Measurements from ENCODE around the gene BCKDHB. TPM values are rescaled to one million over a fixed set of nuclear protein-coding genes. Genes with fewer than 3 reads are reported as not detected.

BCKDHB gene
- polyA plus RNA-seq, 1 of the 3 experiments (the other 2 are of a cell fraction) = 19.9 TPM

GRCh38 chr6:80234401-80234800, 127.9 kb downstream of the BCKDHB start:
- no peak overlapping the region for H3K4me2 ChIP-seq
- POLR2A ChIA-PET = no interaction called here

More at GRCh38 chr6:80234401-80234800, 127.9 kb downstream of the BCKDHB start:
- Histone ChIP-seq H3K27ac (ENCODE audit: low read depth in 2 of 2, low read length in 1 of 2) (no peak overlapping the region), H3K27me3 (ENCODE audit: insufficient read depth) (no peaks in the 10 kb centered on the region), H2AFZ (ENCODE audit: low read depth) (no peak overlapping the region), H3K9me2 (no peaks in the 10 kb centered on the region), H3K4me1 (ENCODE audit: control insufficient read depth in 1 of 2, insufficient read depth in 2 of 2, low read depth in 1 of 2, low read length in 1 of 2) (no peaks in the 10 kb centered on the region; a peak in 1 of 4 replicates), H3K4me3 (ENCODE audit: low read depth in 2 of 2, low read length in 1 of 2) (no peak overlapping the region), H3F3A (replicated peaks; ENCODE audit: insufficient read depth) (peaks cover 3% of the 10 kb centered on the region), H3K79me2 (ENCODE audit: insufficient read depth) (no peaks in the 10 kb centered on the region), H3K9ac (no peak overlapping the region), H4K20me1 (ENCODE audit: insufficient read depth) (no peaks in the 10 kb centered on the region), H3K36me3 (replicated peaks in 1 of 2; ENCODE audit: control insufficient read depth in 1 of 2, insufficient read depth in 2 of 2, low read length in 1 of 2) (no peaks in the 10 kb centered on the region), H3K9me3 (no peaks in the 10 kb centered on the region)
- 86% methylated on average over 2 of the region's 2 CpGs for WGBS (ENCODE audit: low lambda C conversion rate)
- CTCF ChIA-PET = interaction anchor here (1.0 kb wide), 1 partner anchor 21 kb away, joined by 4 read pairs; no protein-coding TSS in a partner anchor
- DNase-seq = no peak
- TF ChIP-seq NFIC (IDR thresholded peaks at IDR 0.05; ENCODE audit: borderline replicate concordance) (no peak), REST (IDR thresholded peaks at IDR 0.05; ENCODE audit: low read depth, low read length) (no peak), USF2 (IDR thresholded peaks at IDR 0.05; ENCODE audit: borderline replicate concordance, low read depth, low read length) (no peak), GABPA (IDR thresholded peaks at IDR 0.05; ENCODE audit: low read depth) (no peak), GATA2 (CRISPR knock-in tag; IDR thresholded peaks at IDR 0.05) (no peak), MAX (IDR thresholded peaks at IDR 0.05; ENCODE audit: low read depth) (no peak), POLR2AphosphoS5 (IDR thresholded peaks at IDR 0.05; ENCODE audit: low read depth, low read length) (no peak), EP300 (IDR thresholded peaks at IDR 0.05; ENCODE audit: borderline replicate concordance in 1 of 2, low read depth in 1 of 2, low read length in 1 of 2) (no peak), ELF1 (IDR thresholded peaks at IDR 0.05) (no peak), SIN3A (IDR thresholded peaks at IDR 0.05; ENCODE audit: borderline replicate concordance, low read depth, low read length) (no peak), TCF12 (IDR thresholded peaks at IDR 0.05) (no peak), FOXJ3 (CRISPR knock-in tag; IDR thresholded peaks at IDR 0.05) (no peak), JUND (IDR thresholded peaks at IDR 0.05) (no peak), RXRA (IDR thresholded peaks at IDR 0.05; ENCODE audit: borderline replicate concordance, low read depth) (no peak), TAF1 (IDR thresholded peaks at IDR 0.05; ENCODE audit: borderline replicate concordance, low read depth, low read length) (no peak), CHD2 (IDR thresholded peaks at IDR 0.05; ENCODE audit: low read length, partially characterized antibody) (no peak), SMC3 (IDR thresholded peaks at IDR 0.05; ENCODE audit: low read depth, low read length) (no peak), YY1 (IDR thresholded peaks at IDR 0.05; ENCODE audit: low read depth) (no peak), MXI1 (IDR thresholded peaks at IDR 0.05; ENCODE audit: low read depth, low read length) (no peak), RCOR1 (IDR thresholded peaks at IDR 0.05; ENCODE audit: low read length) (no peak)

Data from SK-N-SH (cell line).